ENCODE measurements around the gene RTL1.
A peak's percentile ranks its signal among the peaks of the same experiment; 100 is the strongest.

RTL1 gene

GRCh38 chr14:100903672-100904185 lies at the start of gene RTL1:
Gene RTL1, minus strand, starts transcription at chr14:100903722. Its CDS starts 18,934 bp downstream, at chr14:100884788.
- DNase-seq, result no peak

GRCh38 chr14:100950024-100950423 lies 46.5 kb upstream of the RTL1 start:
- no peak for DNase-seq

GRCh38 chr14:100944052-100944451 lies 40.5 kb upstream of the RTL1 start:
- DNase-seq, result no peak

GRCh38 chr14:100930270-100930669 lies 26.7 kb upstream of the RTL1 start:
- DNase-seq, result no peak

DNA sequence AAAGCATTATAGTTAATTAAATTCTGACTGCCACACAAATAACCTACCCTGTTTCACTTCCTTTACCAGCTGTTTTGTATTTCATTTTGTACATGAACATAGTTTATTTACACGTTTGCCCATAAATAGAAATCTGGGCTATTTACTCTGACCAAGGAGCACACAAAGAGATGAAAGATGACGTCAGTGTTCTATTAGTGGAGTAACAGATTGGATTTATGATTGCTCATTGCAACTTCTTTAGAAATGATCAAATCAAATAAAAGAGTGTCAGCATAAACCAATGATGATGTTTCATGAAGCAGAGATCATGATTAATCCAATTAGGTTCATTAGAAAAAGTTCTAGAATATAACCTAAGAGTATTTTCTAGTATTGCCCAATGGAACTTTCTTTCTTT lies 12.0 kb upstream of the RTL1 start:
- no peak for DNase-seq

DNA sequence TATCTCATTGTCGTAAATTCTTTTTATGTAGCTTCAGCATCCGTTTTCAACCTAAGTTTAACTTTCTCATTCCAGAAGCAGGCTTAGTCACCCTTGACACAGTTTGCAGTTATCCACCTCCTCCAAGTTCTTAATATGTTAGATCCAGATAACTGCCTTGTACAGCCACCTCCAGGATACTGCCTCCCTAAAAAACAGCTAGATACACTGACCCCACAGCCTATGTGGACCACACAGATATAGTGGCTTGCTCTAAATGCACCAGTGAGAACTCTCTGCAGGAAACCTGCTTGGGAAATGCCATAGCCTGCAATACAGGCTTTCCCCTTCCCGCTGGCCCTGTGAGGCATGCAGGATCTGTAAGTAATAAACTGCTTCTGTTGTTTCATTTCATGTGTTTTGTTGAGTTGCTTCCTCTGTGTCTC lies 11.1 kb upstream of the RTL1 start:
- no peak for DNase-seq

DNA sequence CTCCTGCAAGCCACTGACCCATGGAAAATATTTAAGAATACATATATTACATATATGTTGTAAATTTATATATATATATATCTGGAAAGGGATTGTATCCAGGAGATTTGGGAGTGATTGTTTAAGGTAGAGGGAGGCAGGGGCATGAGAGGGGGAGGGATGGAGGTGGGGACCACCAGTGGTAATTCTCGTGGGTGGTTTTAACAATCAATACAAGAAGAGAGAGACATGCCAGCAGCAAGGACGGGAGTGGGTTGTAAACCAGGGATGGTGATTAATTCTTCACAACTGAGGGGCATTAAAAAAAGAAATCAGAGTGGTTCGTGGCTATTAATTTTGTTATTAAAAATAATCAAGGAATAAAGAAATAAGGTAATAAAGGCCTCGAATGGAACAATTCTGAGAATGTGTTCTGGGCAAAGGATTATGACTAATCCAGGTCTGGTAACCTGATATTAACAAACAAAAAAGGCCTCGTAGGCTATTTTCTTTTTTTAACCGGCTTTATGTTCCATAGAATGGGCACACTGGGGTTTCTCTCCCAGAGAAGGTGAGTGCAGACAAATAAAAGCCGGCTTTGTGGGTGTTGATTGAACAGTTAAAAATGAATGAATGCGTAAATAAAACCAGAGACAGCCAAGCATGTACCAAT lies 8.3 kb upstream of the RTL1 start:
- no peak for DNase-seq

- no peak for DNase-seq
Measured at GRCh38 chr14:100910888-100911664, 7.6 kb upstream of the RTL1 start.

DNA sequence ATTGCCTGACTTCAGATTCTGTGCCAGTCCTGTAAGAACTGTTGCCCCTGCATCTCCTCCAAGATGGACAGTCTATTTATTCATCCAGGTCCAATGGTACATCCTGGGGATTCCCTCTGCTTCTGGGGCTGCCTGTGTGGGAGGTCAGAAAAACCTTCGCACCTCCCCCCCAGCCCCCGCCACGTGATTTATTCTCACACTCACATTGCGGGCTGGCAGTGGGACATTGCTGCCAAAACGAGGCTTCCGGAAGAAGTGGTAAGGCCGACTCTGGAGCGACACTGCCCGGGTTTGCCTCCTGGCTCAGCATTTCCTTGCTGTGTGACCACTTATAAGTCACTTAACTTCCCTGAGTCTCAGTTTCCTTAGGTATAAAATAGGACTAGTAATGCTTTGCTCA lies 5.9 kb upstream of the RTL1 start:
- no peak for DNase-seq

DNA sequence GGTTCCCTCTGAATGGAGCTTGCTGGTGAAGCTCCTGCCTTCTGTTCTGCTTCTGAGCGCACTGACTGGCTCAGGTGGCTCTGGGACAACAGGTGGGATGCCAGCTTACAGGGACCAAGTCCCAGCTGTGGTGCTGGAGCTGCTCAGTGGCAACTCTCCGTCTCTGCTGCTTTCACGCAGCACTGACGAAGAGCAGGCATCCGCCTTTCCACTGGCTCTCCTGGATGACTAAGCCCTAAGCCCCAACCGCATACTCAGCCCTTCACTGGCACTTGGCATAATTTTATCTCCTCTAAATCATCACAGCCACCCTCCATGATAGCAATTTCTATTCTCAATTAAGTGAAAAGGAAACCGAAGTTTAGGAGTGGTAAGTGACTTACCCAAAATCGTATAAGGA lies 3.7 kb upstream of the RTL1 start:
- no peak for DNase-seq

DNA sequence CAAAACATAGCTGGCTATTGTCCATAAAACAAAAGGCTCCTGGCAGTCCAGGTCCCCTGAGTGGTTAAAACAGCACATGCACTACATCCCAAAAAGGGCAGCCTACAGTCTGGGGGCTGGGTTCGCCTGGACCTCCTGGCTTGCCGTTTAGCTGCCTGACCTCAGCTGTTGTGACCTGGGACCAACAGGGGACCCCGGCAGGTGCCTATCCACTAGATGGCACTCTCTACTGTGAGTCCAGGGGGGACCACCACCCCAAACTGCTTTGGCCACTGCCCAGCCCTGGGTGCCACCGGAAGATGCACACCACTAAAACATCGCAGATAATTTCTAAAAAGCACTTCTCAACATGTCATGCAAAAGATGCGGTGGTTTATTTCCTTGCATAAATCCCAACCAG lies 2.9 kb upstream of the RTL1 start:
- DNase-seq, result no peak

DNA sequence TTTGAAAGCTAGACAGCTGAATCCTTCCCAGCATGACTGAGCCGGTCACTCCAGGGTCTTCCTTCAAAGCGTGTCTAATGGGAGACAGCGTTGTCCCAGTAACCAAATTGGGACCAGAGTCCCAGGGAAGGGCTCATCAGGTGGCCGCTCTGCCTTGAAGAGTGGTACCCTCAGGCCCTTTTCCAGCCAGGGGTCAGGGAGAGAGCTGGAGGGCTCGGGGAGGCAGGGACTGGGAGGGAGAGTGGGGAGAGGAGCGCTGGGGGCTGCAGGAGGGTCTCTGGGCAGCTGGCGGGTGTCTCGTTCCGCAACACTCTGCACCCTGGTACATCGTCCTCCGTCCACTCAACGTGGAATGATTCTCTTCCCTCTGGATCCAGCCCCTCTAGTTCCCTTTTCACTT lies 1.6 kb upstream of the RTL1 start:
- DNase-seq, result no peak

DNA sequence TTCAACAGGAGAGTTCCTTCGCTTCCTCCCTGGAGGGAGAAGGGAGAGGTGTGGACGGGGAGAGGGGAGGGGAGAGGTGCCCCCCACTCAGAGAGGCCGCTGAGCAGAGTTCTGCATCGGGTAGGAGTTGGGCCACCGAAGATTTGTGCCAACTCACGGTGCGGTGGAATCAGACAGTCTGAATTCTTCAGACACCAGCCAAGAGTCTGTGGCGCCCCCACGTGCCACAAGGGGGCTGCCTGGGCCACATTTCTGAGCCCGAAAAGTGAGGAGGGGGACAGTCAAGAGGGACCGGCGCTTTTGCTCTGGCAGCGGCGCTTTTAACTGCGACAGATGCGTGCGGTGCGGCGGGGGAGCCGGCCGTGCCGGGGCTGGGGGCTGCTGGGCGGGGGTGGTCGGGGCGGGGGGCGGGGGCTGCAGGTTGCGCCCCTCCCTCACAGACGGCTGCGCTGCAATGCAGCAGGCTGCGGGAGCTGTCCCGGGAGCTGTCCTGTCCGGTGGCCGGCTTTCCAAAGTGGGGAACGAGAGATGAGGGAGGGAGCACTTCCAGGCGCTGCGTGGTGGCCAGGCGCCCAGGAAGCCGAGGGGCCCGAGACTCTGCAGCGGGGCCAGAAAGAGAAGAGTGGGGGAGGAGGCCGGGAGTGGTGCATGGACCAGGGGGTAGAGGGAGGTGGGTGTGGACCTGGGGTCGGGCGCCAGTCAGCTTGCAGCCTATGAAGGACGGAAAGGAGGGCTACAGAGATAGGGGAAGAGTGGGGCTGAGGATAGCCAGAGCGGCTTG lies 975 bp upstream of the RTL1 start:
- no peak for DNase-seq

- DNase-seq, result no peak
Measured at GRCh38 chr14:100903134-100903468, 421 bp downstream of the RTL1 start.

GRCh38 chr14:100902295-100903133 lies 1.0 kb downstream of the RTL1 start:
- DNase-seq, result no peak

DNA sequence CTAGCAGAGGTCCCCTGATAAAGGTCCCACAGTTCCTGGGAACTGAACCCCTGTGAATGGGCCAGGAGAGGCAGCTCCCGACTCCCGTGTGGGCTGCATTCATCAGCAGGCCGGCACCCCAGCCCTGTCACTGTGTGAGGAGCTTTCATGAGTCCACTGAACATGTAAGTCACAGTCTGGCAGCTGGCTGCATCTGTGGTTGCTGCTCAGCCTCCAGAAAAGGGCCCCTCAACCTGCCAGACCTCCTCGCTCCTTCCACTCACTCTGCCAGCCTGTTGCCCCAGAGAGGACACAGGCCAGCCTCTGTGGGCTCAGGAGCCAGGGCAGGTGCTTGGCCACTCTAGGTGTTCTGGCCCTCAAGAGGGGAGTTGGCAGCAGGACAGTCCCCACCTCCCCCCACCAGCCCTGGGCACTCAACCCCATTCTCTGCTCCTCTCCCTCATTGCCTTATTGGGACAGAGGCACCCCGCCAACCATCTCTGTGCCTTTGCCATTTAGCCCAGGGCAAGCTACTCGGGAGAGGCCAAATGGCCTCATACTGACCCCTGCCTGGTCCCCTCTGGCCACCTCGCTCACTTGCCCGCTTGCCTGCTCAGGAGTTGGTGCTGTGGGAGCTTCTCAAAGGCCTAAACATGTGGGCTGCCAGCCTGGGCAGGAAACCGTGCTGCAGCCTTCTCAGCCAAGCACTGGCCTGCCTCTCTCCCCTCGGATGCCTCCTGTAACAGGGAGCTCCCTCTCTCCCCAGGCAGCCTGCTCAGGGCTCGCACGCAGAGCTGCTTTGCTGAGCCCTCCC lies 1.9 kb downstream of the RTL1 start:
- no peak for DNase-seq

GRCh38 chr14:100900837-100901390 lies 2.6 kb downstream of the RTL1 start:
- peak; percentile 38 to 42 for DNase-seq

DNA sequence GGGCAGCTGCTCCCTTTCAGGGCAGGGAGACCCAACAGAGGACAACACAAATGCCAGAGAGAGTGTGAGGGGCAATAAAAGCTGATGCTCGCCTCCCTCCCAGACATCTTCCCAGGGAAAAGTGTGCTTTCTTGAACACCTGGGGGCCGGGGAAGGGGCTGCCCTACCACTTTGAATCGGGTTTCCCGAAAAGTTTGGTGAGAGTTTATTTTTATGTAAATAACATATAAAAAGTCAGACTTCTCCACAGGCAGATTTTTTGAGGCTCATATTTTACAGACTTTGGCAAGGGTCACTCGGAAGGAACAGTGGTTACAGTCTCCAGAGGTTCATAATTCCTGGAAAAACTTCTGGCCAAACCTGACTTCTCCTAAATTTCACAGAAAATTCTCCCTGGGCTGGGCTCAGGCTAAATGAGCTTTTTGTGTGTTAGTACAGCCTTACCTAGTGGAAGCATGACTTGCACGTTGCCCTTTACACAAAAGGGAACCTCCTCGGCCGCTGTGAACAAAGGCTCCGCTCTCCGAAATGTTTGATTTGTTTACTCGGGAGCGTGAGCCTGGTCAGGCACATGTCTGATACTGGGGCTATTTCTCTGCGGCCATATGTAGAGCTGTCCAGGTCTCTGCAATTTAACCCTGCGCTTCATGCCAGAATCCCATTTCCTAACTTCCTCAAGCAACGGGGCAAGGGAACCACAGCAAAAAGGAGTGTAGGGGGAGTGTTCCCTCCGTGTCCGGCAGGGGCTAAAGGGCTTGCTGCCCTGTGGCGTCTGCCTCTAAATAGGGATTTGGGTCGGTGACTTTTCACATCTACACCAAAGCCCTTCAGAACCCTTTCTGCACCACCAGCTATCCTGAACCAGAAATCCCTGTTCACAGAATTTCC lies 3.4 kb downstream of the RTL1 start:
- no peak for DNase-seq

DNA sequence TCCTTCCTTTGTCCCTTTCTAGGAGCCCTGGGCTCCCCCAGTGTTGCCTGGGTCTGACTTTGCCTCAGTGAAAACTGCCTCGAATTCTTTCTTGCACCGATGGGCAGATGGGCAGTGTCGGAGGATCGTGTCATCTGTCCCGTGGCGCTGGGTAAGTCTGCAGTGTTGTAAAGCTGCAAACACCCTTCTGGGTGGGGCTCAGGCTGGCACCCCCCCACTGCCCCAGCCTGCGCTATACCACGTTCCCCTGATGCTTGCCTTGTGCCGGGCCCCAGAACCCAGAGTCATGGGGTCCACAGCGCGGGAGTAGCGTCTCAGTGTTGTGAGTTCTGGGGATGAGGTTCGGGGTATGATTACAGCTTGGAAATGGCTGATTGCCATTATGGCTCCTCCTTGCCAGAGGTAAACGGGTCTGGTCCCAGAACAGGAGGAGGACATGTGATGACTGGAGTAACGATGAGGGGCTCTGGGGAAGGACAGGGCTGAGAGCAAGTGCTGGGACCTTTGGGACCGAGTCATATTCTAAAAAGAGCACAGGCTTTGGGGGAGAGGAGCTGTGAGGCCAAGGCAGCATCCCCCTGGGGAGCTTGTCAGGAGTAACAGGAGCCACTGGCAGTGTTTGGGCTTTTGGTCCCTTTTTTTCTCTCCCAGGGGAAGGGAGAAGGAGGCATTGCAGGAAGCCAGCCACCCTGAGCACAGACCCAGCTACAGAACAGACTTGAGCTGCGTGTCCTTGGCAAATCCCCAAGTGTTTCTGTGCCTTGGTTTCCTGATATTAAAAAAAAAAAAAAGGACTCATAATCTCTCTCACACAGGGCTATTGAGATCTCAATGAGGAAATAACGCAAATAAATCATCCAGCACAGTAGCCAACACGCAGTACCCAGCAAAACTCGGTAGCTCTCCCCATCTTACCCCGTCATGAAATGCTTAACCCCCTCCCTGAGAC lies 4.3 kb downstream of the RTL1 start:
- DNase-seq, result no peak
